ENCODE data around the gene IWS1. TPM values are rescaled to one million over a fixed set of nuclear protein-coding genes. Genes with fewer than 3 reads are reported as not detected.

IWS1 gene
- total RNA-seq, 1 donor from 2014 or later, result 48.4 TPM

DNA sequence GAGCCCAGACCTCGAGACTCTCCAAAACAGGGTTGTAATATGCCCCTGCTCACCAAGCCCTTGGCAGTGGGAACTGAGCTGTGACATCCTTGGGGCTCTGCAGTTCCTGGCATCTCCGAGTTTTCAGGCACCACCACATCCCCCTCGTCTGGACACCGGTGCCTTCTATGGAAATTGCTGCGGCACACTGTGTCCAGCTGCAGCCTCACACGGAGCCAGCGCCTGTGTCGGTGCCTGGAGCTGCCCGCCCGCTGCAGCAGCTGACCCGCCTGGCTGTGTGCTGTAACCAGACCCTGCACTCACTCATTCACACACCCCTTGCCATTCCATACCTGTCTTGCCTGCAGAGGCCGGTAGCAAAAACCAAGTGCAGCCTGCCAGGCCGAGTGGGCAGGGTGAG lies 11.8 kb downstream of the IWS1 start:
- no peak for DNase-seq (ENCODE audit: low read depth)
- no peaks in the 10 kb centered on the region for H3K36me3 ChIP-seq (ENCODE audit: control insufficient read depth, insufficient read depth, low read length)
- TF ChIP-seq, protein P1, sequence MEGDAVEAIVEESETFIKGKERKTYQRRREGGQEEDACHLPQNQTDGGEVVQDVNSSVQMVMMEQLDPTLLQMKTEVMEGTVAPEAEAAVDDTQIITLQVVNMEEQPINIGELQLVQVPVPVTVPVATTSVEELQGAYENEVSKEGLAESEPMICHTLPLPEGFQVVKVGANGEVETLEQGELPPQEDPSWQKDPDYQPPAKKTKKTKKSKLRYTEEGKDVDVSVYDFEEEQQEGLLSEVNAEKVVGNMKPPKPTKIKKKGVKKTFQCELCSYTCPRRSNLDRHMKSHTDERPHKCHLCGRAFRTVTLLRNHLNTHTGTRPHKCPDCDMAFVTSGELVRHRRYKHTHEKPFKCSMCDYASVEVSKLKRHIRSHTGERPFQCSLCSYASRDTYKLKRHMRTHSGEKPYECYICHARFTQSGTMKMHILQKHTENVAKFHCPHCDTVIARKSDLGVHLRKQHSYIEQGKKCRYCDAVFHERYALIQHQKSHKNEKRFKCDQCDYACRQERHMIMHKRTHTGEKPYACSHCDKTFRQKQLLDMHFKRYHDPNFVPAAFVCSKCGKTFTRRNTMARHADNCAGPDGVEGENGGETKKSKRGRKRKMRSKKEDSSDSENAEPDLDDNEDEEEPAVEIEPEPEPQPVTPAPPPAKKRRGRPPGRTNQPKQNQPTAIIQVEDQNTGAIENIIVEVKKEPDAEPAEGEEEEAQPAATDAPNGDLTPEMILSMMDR (IDR thresholded peaks at IDR 0.05; ENCODE audit: insufficient read depth, low read length, poor library complexity, severe bottlenecking), result no peak

DNA sequence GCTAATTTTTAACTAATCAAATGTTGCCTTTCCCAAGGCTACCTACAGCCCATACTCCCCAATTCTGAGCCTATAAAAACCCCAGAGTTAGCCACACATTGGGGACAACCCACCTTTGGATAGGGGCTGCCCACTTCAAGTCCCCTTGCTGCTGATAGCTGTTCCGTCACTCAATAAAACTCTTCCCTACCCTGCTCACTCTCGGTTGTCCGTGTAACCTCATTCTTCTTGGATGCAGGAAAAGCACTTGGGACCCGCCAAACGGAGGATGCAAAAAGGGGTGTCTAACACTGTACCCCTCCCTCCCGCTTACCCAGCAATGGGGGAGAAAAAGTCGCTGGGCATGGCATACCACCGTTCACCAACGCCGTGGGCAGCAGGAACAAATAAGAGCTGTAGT lies 12.2 kb downstream of the IWS1 start:
- Histone ChIP-seq H3K27me3 (ENCODE audit: control insufficient read depth, insufficient read depth, low read length) (no peaks in the 10 kb centered on the region), H3K36me3 (ENCODE audit: control insufficient read depth, insufficient read depth, low read length) (no peaks in the 10 kb centered on the region), H3K4me3 (ENCODE audit: low read depth, low read length) (no peak overlapping the region)
- DNase-seq (ENCODE audit: low read depth), result no peak
- TF ChIP-seq, protein P1 (IDR thresholded peaks at IDR 0.05; ENCODE audit: insufficient read depth, low read length, poor library complexity, severe bottlenecking), result no peak

More for the DNA sequence above, 11.8 kb downstream of the IWS1 start:
- Histone ChIP-seq H3K27me3 (ENCODE audit: control insufficient read depth, insufficient read depth, low read length) (no peaks in the 10 kb centered on the region), H3K4me3 (ENCODE audit: low read depth, low read length) (no peak overlapping the region)

DNA sequence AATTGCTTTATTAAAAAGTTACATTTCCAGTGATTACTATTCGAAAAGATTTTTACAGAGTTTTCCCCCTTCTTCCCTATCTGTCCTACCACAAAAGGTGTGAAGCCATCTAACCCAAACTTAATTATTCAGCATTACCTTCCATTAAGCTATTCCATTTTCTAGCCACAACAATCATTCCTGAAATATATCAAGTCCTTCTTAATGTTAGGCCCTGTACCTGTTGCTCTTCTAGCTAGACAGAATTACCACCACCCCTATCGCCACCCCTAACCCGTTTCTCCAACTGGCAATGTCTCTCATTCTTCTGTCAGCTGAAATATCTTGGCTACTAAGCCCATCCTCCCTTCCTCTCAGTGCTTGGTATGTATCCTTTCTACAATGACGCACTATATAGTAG lies 13.9 kb downstream of the IWS1 start:
- no peaks in the 10 kb centered on the region for H3K36me3 ChIP-seq (ENCODE audit: control insufficient read depth, insufficient read depth, low read length)
- no peak for DNase-seq (ENCODE audit: low read depth)
- TF ChIP-seq, protein P1 (IDR thresholded peaks at IDR 0.05; ENCODE audit: insufficient read depth, low read length, poor library complexity, severe bottlenecking), result no peak
- H3K4me3 ChIP-seq (ENCODE audit: low read depth, low read length), result no peak overlapping the region
- no peaks in the 10 kb centered on the region for H3K27me3 ChIP-seq (ENCODE audit: control insufficient read depth, insufficient read depth, low read length)

DNA sequence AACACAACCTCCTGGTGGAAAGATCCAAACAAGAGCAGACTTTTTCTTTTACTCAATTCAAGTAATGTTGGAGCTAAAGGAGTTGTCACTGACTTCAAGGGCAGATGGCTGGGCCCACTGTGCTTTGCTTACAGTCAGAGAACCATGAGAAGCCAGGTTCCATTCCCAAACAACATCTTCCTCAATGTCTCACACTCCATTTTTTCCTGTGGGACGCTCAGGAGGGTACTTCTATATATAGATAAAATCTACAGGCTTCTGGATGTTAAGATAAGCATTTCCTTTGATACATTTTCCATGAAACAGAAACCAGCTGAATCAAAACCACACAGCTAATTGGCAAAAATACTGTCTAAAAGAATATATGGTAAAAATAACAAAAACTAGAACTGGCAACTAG lies 14.4 kb downstream of the IWS1 start:
- no peak for DNase-seq (ENCODE audit: low read depth)
- TF ChIP-seq, protein P1 (IDR thresholded peaks at IDR 0.05; ENCODE audit: insufficient read depth, low read length, poor library complexity, severe bottlenecking), result no peak
- Histone ChIP-seq H3K27me3 (ENCODE audit: control insufficient read depth, insufficient read depth, low read length) (no peaks in the 10 kb centered on the region), H3K36me3 (ENCODE audit: control insufficient read depth, insufficient read depth, low read length) (no peaks in the 10 kb centered on the region), H3K4me3 (ENCODE audit: low read depth, low read length) (no peak overlapping the region)

DNA sequence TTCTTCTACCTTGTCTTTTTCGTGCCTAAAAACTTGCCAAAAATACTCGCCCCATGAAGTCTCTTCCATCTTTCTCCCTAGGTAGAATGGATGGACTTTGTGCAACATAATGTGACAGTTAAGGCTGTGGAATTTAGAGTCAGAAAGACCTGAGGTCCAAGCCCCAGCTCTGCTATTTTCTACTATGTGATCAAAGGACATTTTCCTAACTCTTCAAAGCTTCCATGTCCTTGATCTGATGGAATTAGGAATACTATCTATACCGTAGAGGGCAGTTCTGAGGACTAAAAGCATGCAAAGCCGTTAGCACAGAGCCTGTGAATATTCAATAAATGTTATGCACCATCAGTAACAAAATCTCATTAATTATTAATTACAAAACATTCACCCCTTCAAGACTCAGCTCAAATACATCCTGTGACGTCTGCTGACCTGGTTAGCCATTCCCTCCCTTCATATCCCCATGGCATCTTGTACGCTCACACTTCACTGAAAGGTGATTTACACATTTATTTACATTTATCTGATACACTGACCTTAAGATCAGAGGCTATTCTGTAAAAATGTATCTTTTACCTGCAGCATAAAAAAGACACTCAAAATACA lies 15.1 kb downstream of the IWS1 start:
- H3K4me3 ChIP-seq (ENCODE audit: low read depth, low read length), result no peak overlapping the region
- DNase-seq (ENCODE audit: low read depth), result no peak
- TF ChIP-seq, protein P1 (IDR thresholded peaks at IDR 0.05; ENCODE audit: insufficient read depth, low read length, poor library complexity, severe bottlenecking), result no peak
- no peaks in the 10 kb centered on the region for H3K27me3 ChIP-seq (ENCODE audit: control insufficient read depth, insufficient read depth, low read length)
- H3K36me3 ChIP-seq (ENCODE audit: control insufficient read depth, insufficient read depth, low read length), result no peaks in the 10 kb centered on the region

DNA sequence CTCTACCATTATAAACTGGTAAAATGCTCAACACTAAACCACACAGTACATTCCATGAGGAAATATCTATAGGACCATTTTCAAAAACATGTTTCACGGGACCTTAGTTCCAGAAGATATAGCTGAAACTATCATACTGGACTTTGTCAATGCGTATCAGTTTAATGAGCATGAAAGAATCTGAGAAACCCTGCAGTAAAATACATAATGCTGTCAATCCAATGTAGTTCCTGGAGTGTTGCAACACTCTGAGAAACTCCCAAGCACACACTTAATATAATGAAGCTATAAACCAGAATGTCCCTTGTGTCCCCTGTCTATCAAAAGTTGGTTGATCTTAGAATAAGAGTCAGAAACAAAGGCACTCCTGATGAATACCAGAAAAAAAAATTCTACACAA lies 16.2 kb downstream of the IWS1 start:
- no peaks in the 10 kb centered on the region for H3K27me3 ChIP-seq (ENCODE audit: control insufficient read depth, insufficient read depth, low read length)
- H3K36me3 ChIP-seq (ENCODE audit: control insufficient read depth, insufficient read depth, low read length), result no peaks in the 10 kb centered on the region
- TF ChIP-seq, protein P1 (IDR thresholded peaks at IDR 0.05; ENCODE audit: insufficient read depth, low read length, poor library complexity, severe bottlenecking), result no peak
- no peak for DNase-seq (ENCODE audit: low read depth)
- H3K4me3 ChIP-seq (ENCODE audit: low read depth, low read length), result no peak overlapping the region

Measured in kidney epithelial cell (primary cell).